CD4-positive, alpha-beta T cell treated with Interleukin-21 for 1 hour (primary cell): Measurements from ENCODE around the gene SSR2.
A peak's percentile ranks its signal among the peaks of the same experiment; 100 is the strongest.

ENCODE experiments used
- DNase-seq: peaks from one replicate; pipeline ENCODE4 v3.0.0-alpha.2; 2020

The SSR2 gene

GRCh38 chr1:156020293-156021092 is at the start of gene SSR2:
TSS of gene SSR2 (minus strand) at chr1:156020951. CDS start at chr1:156020167, 784 bp downstream.
- peak; percentile 90 for DNase-seq

GRCh38 chr1:156070548-156070947 is 49.8 kb upstream of the SSR2 start:
- DNase-seq, result no peak

GRCh38 chr1:156069490-156070455 is 49.0 kb upstream of the SSR2 start:
- DNase-seq, result no peak

GRCh38 chr1:156067262-156067661 is 46.5 kb upstream of the SSR2 start:
- no peak for DNase-seq

GRCh38 chr1:156065871-156066270 is 45.1 kb upstream of the SSR2 start:
- no peak for DNase-seq

GRCh38 chr1:156065212-156065611 is 44.5 kb upstream of the SSR2 start:
- no peak for DNase-seq

- no peak for DNase-seq
Measured at GRCh38 chr1:156064615-156065014, 43.9 kb upstream of the SSR2 start.

GRCh38 chr1:156063997-156064285 is 43.2 kb upstream of the SSR2 start:
- DNase-seq, result no peak

GRCh38 chr1:156062189-156062588 is 41.4 kb upstream of the SSR2 start:
- no peak for DNase-seq

- DNase-seq, result peak; percentile 13
Measured at GRCh38 chr1:156060937-156061636, 40.3 kb upstream of the SSR2 start, which contains the start of gene RAB25. TSS of gene RAB25 (plus strand) at chr1:156061160. CDS start at chr1:156061401, 241 bp downstream.

- DNase-seq, result no peak
Measured at GRCh38 chr1:156056326-156056849, 35.6 kb upstream of the SSR2 start.

GRCh38 chr1:156055281-156056048 is 34.7 kb upstream of the SSR2 start:
- no peak for DNase-seq

- DNase-seq, result peak; percentile 96
Measured at GRCh38 chr1:156054500-156055280, 33.9 kb upstream of the SSR2 start, which contains the start of gene LAMTOR2. TSS of gene LAMTOR2 (plus strand) at chr1:156054782. CDS start at chr1:156054890, 108 bp downstream.

GRCh38 chr1:156053768-156054499 is 33.2 kb upstream of the SSR2 start, which contains the start of gene UBQLN4:
TSS of gene UBQLN4 (minus strand) at chr1:156053798. CDS start at chr1:156053701, 97 bp downstream.
- DNase-seq, result peak; percentile 90

- DNase-seq, result peak; percentile 70
Measured at GRCh38 chr1:156052862-156053767, 32.4 kb upstream of the SSR2 start.

- no peak for DNase-seq
Measured at GRCh38 chr1:156051011-156051725, 30.4 kb upstream of the SSR2 start.

- DNase-seq, result no peak
Measured at GRCh38 chr1:156050376-156050775, 29.6 kb upstream of the SSR2 start.

GRCh38 chr1:156048663-156049258 is 28.0 kb upstream of the SSR2 start:
- no peak for DNase-seq
